ENCODE results near the gene UQCC5. TPM values are rescaled to one million over a fixed set of nuclear protein-coding genes. Genes with fewer than 3 reads are reported as not detected.

UQCC5 gene
- total RNA-seq, 1 experiment from 2014 or later: 37.8 TPM

GRCh38 chr3:52537726-52538421 lies 1.5 kb downstream of the UQCC5 start:
- ATAC-seq (no peak), DNase-seq (ENCODE audit: low spot score) (no peak)
- CTCF ChIA-PET: no interaction called here
- peak overlapping the region; percentile 43 for H3K27ac Mint-ChIP-seq
- H3K4me3 Mint-ChIP-seq: peak overlapping the region; percentile 98
- no peaks in the 10 kb centered on the region for H3K27me3 Mint-ChIP-seq (ENCODE audit: low read depth)
- peaks cover 43% of the 10 kb centered on the region for H3K4me1 Mint-ChIP-seq
- POLR2A ChIA-PET: no interaction called here
- H3K36me3 Mint-ChIP-seq: peaks cover 19% of the 10 kb centered on the region
- no peaks in the 10 kb centered on the region for H3K9me3 Mint-ChIP-seq
- TF ChIP-seq HMGA2 (CRISPR knock-in tag; IDR thresholded peaks at IDR 0.05) (no peak), NFATC4 (CRISPR knock-in tag; IDR thresholded peaks at IDR 0.05) (no peak), TP53 (CRISPR knock-in tag; IDR thresholded peaks at IDR 0.05) (no peak), AFF4 (CRISPR knock-in tag; IDR thresholded peaks at IDR 0.05; ENCODE audit: borderline replicate concordance) (no peak), NFE2L1 (CRISPR knock-in tag; IDR thresholded peaks at IDR 0.05) (no peak), ZNF396 (CRISPR knock-in tag; IDR thresholded peaks at IDR 0.05; ENCODE audit: borderline replicate concordance) (no peak), ZNF263 (CRISPR knock-in tag; IDR thresholded peaks at IDR 0.05; ENCODE audit: low read depth) (no peak), ZNF425 (CRISPR knock-in tag; conservative IDR thresholded peaks at IDR 0.05) (no peak), ZNF138 (CRISPR knock-in tag; conservative IDR thresholded peaks at IDR 0.05) (no peak), TEAD1 (CRISPR knock-in tag; IDR thresholded peaks at IDR 0.05) (no peak)

GRCh38 chr3:52539010-52539653 lies 2.7 kb downstream of the UQCC5 start:
- no peak overlapping the region for H3K4me3 Mint-ChIP-seq
- no peaks in the 10 kb centered on the region for H3K9me3 Mint-ChIP-seq
- ATAC-seq (no peak), DNase-seq (ENCODE audit: low spot score) (no peak)
- H3K27ac Mint-ChIP-seq: peak overlapping the region; percentile 26; the same call in 1 of the 2 replicates
- POLR2A ChIA-PET: interaction anchor here (0.7 kb wide), 1 partner anchor 475 kb away, joined by 4 read pairs; no protein-coding TSS in a partner anchor
- CTCF ChIA-PET: no interaction called here
- H3K4me1 Mint-ChIP-seq: peaks cover 43% of the 10 kb centered on the region
- peaks cover 19% of the 10 kb centered on the region for H3K36me3 Mint-ChIP-seq
- no peaks in the 10 kb centered on the region for H3K27me3 Mint-ChIP-seq (ENCODE audit: low read depth)
- no peak for TF ChIP-seq ZBTB43 (CRISPR knock-in tag; IDR thresholded peaks at IDR 0.05)

GRCh38 chr3:52541050-52541449 lies 4.6 kb downstream of the UQCC5 start:
- TF ChIP-seq IRF1 (CRISPR knock-in tag; IDR thresholded peaks at IDR 0.05) (no peak), FOXJ3 (CRISPR knock-in tag; IDR thresholded peaks at IDR 0.05; ENCODE audit: borderline replicate concordance) (no peak), ERG (CRISPR knock-in tag; IDR thresholded peaks at IDR 0.05) (no peak), CREM (CRISPR knock-in tag; IDR thresholded peaks at IDR 0.05) (no peak), ZNF232 (CRISPR knock-in tag; IDR thresholded peaks at IDR 0.05) (no peak), NR3C1 (CRISPR knock-in tag; conservative IDR thresholded peaks at IDR 0.05; ENCODE audit: low read depth) (no peak)
- no peak for ATAC-seq
- Mint-ChIP-seq H3K4me1 (peaks cover 29% of the 10 kb centered on the region), H3K36me3 (peaks cover 19% of the 10 kb centered on the region), H3K4me3 (no peak overlapping the region), H3K27ac (0 out of 2 replicates have a peak overlapping the region, but pooled peaks have one; percentile 36), H3K27me3 (ENCODE audit: low read depth) (no peaks in the 10 kb centered on the region), H3K9me3 (no peaks in the 10 kb centered on the region)
- DNase-seq (ENCODE audit: low spot score): no peak
- ChIA-PET CTCF (no interaction called here), POLR2A (interaction anchor here (0.6 kb wide), 1 partner anchor 18 kb away, joined by 3 read pairs; no protein-coding TSS in a partner anchor)
